GM19395 (cell line): ENCODE measurements around the gene LRP2BP.
A peak's percentile ranks its signal among the peaks of the same experiment; 100 is the strongest.

ENCODE experiments used
- ATAC-seq: cut with Tn5 transposase; IDR thresholded peaks from one replicate; pipeline ENCODE4 v1.9.1; 2021; ENCODE audit warnings: mild to moderate bottlenecking, moderate library complexity; ENCODE audit not compliant: unreplicated experiment

Gene LRP2BP

GRCh38 chr4:185362570-185362969 lies 33.2 kb downstream of the LRP2BP start:
- peak; percentile 58 for ATAC-seq

GRCh38 chr4:185361872-185362271 lies 33.9 kb downstream of the LRP2BP start:
- no peak for ATAC-seq

DNA sequence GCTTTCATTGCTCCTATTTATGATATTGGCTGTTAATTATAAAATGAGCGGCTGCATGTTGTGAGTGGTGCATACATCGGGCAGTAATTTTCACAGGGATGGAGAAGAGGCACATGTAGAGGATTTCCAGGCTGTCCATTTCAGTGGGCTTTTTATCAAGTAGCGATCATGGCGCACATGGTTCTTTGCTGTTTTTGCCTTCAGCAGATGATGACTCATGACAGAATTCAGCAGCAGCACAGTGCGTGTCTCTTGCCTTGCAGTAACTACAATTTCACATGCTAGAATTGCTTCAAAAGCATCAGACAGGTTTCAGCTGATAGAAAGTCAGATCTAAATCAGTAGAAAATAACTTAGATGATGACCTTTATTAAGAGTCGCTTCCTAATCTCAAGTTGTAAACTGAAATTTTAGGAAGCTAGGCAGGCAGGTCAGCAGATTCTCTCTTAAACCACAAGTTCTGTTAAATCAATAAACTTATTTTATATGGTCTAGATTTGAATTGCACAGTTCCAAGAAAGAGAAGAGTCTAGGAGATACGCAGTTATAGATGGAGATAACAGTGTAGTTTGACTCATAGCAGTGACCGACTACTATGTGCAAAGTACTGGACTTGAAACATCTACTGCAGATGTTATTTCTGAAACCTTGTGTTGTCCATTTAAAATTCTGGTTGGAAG lies 35.8 kb downstream of the LRP2BP start:
- ATAC-seq, result no peak

DNA sequence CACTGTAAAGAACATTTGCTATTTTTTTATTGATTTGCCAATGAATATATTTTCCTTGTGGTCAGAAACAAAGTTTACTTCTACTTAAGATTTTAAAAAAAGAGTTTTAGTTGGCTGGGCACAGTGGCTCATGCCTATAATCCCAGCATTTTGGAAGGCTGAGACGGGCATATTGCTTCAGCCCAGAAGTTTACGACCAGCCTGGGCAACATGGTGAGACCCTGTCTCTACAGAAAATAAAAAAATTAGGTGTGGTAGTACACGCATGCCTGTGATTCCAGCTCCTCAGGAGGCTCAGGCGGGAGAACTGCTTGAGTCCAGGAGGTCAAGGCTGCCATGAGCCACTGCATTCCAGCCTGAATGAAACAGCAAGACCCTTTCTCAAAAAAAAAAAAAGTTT lies 36.8 kb downstream of the LRP2BP start:
- ATAC-seq, result no peak

DNA sequence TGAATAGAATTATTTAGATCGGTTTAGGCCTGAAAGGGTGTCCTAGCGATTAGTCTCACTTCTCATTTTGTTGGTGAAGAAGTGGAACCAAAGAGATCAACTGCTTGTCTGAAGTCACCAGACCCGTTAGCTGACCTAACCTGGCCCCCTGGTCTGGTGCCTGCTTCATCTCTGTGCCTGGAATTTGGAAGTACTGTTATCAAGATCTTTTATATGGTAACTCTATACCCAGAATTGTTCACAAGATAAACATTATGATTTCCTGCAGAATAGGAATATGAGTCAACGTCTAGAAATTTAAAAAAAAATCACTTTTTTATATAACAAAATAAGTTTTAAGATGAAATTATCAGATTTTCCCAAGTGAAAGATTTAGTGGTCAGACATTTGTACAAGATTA lies 37.2 kb downstream of the LRP2BP start:
- ATAC-seq, result no peak

GRCh38 chr4:185357733-185358440 lies 37.8 kb downstream of the LRP2BP start:
- ATAC-seq, result no peak

- ATAC-seq, result no peak
These were observed 38.5 kb downstream of the LRP2BP start for GRCh38 chr4:185357211-185357610.

DNA sequence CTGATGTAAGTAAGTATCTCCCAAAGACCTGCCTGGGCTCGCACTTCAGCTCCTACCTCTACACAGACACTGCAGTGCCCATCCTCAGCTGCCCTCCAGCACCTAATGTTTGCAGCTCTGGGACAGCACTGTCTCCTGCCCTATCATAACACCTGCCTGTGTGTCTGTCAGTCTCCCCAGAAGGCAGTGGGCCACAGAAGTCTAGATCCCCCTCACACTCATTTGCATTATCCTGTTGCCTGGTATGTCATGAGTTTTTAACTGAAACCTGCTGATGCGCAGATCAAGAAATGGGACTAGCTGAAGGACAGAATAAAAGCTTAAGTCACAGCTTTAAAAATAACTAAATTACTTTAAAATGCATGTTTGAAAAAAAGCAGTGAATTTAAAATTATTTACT lies 43.0 kb downstream of the LRP2BP start:
- no peak for ATAC-seq

DNA sequence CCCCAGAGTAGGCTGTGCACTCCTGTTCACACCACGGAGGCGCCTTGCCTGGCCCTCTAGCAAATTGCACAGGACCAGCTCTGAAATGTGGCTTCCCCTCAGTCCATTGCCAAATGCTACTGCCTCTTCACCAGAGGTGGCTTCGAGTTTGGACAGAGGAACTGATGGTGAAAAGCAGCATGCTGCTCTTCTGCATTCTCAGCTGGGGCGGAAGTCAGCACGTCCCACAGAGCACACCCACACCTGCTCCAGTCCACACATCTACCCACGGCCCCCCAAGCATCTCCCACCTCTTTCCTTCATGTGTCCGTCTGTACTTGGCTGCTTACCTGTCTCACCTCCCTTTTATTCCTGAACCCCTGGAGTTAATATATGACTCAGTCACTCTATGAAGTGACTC lies 43.5 kb downstream of the LRP2BP start:
- no peak for ATAC-seq

DNA sequence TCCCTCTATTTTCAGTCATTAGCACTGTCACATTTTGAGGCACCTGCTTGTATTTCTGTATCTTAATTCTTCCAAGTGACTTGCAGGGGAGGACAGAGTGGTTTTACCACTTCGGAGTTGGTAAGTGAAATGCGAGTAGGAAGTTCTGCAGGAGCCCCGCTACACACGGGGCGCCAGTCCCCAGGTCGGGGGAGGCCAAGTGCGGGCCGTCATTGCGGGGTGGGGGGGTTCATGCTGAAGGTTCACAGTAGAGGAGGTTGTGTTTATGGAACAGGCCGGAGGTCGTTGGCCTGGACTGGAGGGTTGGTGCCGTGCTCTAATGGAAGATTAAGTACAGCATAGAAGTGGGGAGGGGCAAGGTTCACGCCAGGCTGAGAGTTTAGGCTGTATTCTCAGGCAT lies 44.0 kb downstream of the LRP2BP start:
- no peak for ATAC-seq

GRCh38 chr4:185346975-185347601 lies 48.6 kb downstream of the LRP2BP start:
- ATAC-seq, result no peak

GRCh38 chr4:185344743-185345538 lies 50.8 kb downstream of the LRP2BP start:
- ATAC-seq, result peak; percentile 49

DNA sequence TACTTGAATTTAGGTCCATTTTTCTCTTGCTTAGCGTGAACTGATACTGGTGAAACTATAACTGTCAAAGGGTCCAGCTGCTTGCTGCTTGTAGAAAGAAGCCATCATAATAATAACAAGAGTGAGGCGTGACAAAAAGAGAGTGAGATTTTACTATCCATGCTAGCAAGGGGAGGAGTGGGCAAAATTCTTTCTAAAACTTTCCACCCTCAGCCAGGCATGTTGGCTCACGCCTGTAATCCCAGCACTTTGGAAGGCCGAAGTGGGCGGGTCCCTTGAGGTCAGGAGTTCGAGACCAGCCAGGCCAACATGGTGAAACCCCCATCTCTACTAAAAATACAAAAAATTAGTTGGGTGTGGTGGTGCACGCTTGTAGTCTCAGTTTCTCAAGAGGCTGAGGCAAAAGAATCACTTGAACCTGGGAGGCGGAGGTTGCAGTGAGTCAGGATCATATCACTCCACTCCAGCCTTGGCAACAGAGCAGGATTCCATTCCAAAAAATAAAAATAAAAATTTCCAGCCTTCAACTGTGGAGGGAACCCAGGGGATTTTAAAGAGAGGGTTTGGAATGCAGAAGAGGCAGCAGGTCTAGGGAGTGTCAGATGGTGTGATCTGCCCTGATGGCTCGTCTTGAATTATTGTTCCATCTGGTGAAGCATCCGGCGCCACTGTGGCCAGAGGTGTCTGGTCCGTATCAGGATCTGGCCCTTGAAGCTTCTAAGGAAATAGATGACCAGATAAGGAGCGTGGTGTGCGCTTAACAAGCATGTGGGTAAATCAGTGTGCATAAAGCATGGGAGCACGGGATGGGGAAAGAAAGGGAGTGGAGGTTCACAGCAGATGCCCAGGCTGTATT lies 51.8 kb downstream of the LRP2BP start:
- ATAC-seq, result peak; percentile 46

DNA sequence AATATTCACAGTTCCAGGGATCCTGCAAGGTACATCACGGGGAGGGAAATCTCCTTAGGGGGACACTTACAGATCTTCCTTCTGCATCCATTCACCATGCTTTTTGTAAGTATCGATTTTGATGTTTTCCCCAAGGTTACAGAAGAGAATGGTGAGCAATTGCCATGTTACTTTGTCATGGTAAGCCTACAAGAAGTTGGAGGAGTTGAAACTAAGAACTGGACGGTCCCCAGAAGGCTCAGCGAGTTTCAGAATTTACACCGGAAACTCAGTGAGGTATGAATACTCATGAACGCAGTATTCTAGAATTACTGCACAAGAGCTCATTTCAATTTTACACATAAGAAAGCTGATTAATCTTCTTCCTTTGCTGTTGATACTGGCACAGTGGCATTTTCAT lies 53.9 kb downstream of the LRP2BP start:
- ATAC-seq, result peak; percentile 64

GRCh38 chr4:185341377-185341776 lies 54.3 kb downstream of the LRP2BP start:
- ATAC-seq, result peak; percentile 9

DNA sequence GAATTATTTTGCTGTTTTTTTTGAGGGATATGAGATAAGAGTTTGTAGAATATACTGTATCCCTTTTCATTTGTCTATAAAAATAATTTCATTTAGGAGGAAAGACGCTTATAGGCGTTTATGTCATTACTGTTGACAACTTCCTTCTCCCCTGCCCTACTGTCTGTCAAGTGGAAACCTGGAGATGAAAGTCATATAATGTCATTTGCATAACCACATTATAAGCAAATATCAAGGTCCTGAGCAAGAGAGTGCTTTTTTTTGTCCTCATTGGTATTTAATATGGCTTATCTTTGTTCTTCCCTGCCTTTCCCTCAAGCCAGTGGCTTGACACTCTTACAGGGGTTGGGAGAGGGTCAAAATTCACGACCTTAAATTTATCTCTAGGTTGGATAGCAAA lies 55.8 kb downstream of the LRP2BP start:
- no peak for ATAC-seq

DNA sequence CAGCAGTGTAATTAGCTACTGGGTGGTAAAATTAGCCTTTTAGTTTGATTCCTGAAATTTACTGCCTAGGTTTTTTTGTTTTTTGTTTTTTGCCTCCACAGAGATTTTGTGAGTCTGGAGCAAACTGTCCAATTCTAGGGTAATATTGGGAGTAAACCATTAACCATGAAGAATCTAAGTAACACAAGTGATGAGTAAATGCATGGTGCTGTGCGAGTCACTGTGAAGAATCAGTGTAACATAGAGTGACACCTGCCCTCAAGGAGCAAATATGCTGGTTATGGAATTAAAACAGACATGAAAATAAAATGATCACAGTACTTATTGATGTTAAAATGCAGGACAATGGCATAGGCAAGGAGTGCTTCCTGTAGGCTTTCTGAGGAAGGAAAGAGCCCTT lies 60.1 kb downstream of the LRP2BP start:
- no peak for ATAC-seq

- no peak for ATAC-seq
These were observed 61.4 kb downstream of the LRP2BP start for GRCh38 chr4:185334326-185334725.

GRCh38 chr4:185332575-185333464 lies 62.9 kb downstream of the LRP2BP start:
- peak; percentile 86 for ATAC-seq
